Esophagus squamous epithelium (tissue), 4 donors: Measurements from ENCODE around the gene ZNG1A.

Source experiments
- CTCF ChIP-seq, 6 experiments: fragments of 450-650 bp in 4 of 6; fragments of 200-600 bp in 2 of 6; sonication (generic) in 2 of 6; IDR thresholded peaks; one replicate each; pipeline ENCODE4 v1.5.1; 2016 to 2019; ENCODE audit warnings: antibody characterized with exemption in 6 of 6, mild to moderate bottlenecking in 4 of 6, moderate library complexity in 4 of 6
- POLR2A ChIP-seq, 4 donors: fragments of 450-650 bp; IDR thresholded peaks; one replicate each; pipeline ENCODE4 v1.6.1; 2017; ENCODE audit warnings: antibody characterized with exemption in 4 of 4, mild to moderate bottlenecking in 4 of 4, moderate library complexity in 3 of 4

- TF ChIP-seq CTCF (IDR thresholded peaks at IDR 0.05) (no peak), POLR2A (IDR thresholded peaks at IDR 0.05) (no peak)
Measured at GRCh38 chr9:217950-218349, 39.1 kb upstream of the ZNG1A start.
